Measurements from ENCODE around the gene YY1AP1.

GRCh38 chr1:155651861-155652661 lies 36.5 kb downstream of the YY1AP1 start:
- TF ChIP-seq EZH2phosphoT487 (IDR thresholded peaks at IDR 0.05; ENCODE audit: insufficient read depth, low read depth), result no peak
- TF ChIP-seq EZH2 (IDR thresholded peaks at IDR 0.05; ENCODE audit: insufficient read depth, poor library complexity, severe bottlenecking), result no peak
